Breast epithelium (tissue), 3 donors: Measurements from ENCODE around the gene CCDC88C.

ENCODE experiments used
- POLR2A ChIP-seq: fragments of 450-650 bp; IDR thresholded peaks from one replicate; pipeline ENCODE4 v1.6.1; 2016; ENCODE audit warnings: antibody characterized with exemption, mild to moderate bottlenecking, moderate library complexity
- POLR2AphosphoS5 ChIP-seq, 3 donors: sonication (generic); formaldehyde crosslinking; IDR thresholded peaks; one replicate each; pipeline ENCODE4 v1.6.1; 2017; ENCODE audit warnings: antibody characterized with exemption in 3 of 3
- TF ChIP-seq, protein P1 (sequence below), 3 donors: fragments of 450-650 bp; IDR thresholded peaks; one replicate each; pipeline ENCODE4 v1.5.1; 2016 to 2017; ENCODE audit warnings: antibody characterized with exemption in 3 of 3, mild to moderate bottlenecking in 3 of 3, moderate library complexity in 3 of 3

DNA sequence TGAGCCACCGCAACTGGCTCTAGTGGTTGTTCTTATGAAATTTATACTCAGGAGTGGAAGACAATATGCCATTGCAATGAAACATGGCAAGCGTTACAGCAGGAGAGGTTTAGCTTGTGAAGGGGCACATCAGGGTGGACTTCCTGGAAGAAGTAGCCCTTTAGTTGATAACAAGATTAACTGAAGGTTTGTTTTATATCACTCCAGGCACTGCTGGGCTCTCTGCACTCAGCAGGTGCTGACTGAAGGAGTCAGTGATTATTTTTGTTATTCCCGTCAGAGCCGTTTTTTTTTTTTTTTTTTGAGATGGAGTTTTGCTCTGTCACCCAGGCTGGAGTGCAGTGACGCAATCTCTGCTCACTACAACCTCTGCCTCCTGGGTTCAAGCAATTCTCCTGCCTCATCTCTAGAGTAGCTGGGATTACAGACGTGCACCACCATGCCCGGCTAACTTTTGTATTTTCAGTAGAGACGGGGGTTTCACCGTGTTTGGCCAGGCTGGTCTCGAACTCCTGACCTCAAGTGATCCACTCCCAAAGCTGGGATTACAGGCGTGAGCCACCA lies 155.6 kb downstream of the CCDC88C start:
- TF ChIP-seq, protein P1, sequence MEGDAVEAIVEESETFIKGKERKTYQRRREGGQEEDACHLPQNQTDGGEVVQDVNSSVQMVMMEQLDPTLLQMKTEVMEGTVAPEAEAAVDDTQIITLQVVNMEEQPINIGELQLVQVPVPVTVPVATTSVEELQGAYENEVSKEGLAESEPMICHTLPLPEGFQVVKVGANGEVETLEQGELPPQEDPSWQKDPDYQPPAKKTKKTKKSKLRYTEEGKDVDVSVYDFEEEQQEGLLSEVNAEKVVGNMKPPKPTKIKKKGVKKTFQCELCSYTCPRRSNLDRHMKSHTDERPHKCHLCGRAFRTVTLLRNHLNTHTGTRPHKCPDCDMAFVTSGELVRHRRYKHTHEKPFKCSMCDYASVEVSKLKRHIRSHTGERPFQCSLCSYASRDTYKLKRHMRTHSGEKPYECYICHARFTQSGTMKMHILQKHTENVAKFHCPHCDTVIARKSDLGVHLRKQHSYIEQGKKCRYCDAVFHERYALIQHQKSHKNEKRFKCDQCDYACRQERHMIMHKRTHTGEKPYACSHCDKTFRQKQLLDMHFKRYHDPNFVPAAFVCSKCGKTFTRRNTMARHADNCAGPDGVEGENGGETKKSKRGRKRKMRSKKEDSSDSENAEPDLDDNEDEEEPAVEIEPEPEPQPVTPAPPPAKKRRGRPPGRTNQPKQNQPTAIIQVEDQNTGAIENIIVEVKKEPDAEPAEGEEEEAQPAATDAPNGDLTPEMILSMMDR (IDR thresholded peaks at IDR 0.05), result no peak
- TF ChIP-seq POLR2A (no peak), POLR2AphosphoS5 (IDR thresholded peaks at IDR 0.05) (no peak)
